HepG2 (cell line): ENCODE results near the gene TTC9. TPM values are rescaled to one million over a fixed set of nuclear protein-coding genes. Genes with fewer than 3 reads are reported as not detected.

Experiments used
- ATAC-seq: fragments of 200-7000 bp; cut with Tn5 transposase; 3 replicates; pipeline ENCODE4 v1.9.1; 2020; ENCODE audit warnings: mild to moderate bottlenecking, moderate library complexity
- BruUV-seq: library from RNA; stranded (reverse); fragments of 400-500 nt; replicated peaks from 2 replicates; lab custom pipeline; 2021; lab: Mats Ljungman, UMichigan
- CTCF ChIA-PET: fragments of 300-600 bp; formaldehyde crosslinking; extraction: SDS; loops from one replicate; lab custom pipeline; 2021; ENCODE audit warnings: low total read pairs, inconsistent platforms, low intra/inter-chr PET ratio; lab: Yijun Ruan, JAX
- POLR2A ChIA-PET: fragments of 350-600 bp; sonication (Branson Sonifier 250); formaldehyde crosslinking; loops from one replicate; lab custom pipeline; 2020; ENCODE audit warnings: antibody characterized with exemption, inconsistent platforms; lab: Yijun Ruan, JAX
- DNase-seq: peaks from one replicate; pipeline ENCODE4 v3.0.0-alpha.2; 2015; ENCODE audit warnings: low spot score
- FAIRE-seq: peaks from 3 replicates; lab custom pipeline; 2011; peaks lifted over from hg19 to GRCh38; lab: Jason Lieb, UNC
- H2AFZ ChIP-seq: one replicate; pipeline ENCODE4 v1.6.1; 2011; ENCODE audit warnings: low read length, inconsistent platforms
- H3K27ac ChIP-seq: fragments of 300-600 bp; 3 replicates; pipeline ENCODE4 v1.8.0; 2011; ENCODE audit warnings: mixed run types, mild to moderate bottlenecking, mixed read lengths, low read length, inconsistent platforms; ENCODE audit not compliant: insufficient read depth; ENCODE audit errors: extremely low read length
- H3K27me3 ChIP-seq, 2 experiments: fragments of 200-600 bp in 1 of 2; 2 replicates in 1 of 2; 3 replicates in 1 of 2; pipeline versions ENCODE4 v1.6.0 to v1.8.0; 2011; ENCODE audit warnings: low read length in 2 of 2, mild to moderate bottlenecking in 2 of 2, moderate library complexity in 2 of 2, inconsistent platforms in 1 of 2; ENCODE audit not compliant: insufficient read depth in 2 of 2, control insufficient read depth in 1 of 2
- H3K36me3 ChIP-seq, 2 experiments: fragments of 200-600 bp in 1 of 2; replicated peaks in 1 of 2; 2 replicates in 1 of 2; 3 replicates in 1 of 2; pipeline versions ENCODE4 v1.5.1 to v1.8.0; 2011; ENCODE audit warnings: low read length in 2 of 2, inconsistent platforms in 1 of 2; ENCODE audit not compliant: insufficient read depth in 2 of 2, control insufficient read depth in 1 of 2
- H3K4me1 ChIP-seq: 2 replicates; pipeline ENCODE4 v1.5.1; 2012; ENCODE audit warnings: low read length, inconsistent platforms; ENCODE audit not compliant: insufficient read depth
- H3K4me2 ChIP-seq: 2 replicates; pipeline ENCODE4 v1.6.0; 2011; ENCODE audit warnings: low read depth, low read length, inconsistent platforms
- H3K4me3 ChIP-seq, 3 experiments: fragments of 200-600 bp in 1 of 3; sonication (generic), shearing (Covaris generic) in 1 of 3; replicated peaks in 1 of 3; 2 replicates each; pipeline ENCODE4 v1.5.1; 2011 to 2016; ENCODE audit warnings: low read length in 3 of 3, inconsistent platforms in 2 of 3, low read depth in 2 of 3, mild to moderate bottlenecking in 2 of 3, control low read depth in 1 of 3, mixed read lengths in 1 of 3; ENCODE audit not compliant: insufficient read depth in 1 of 3
- H3K79me2 ChIP-seq: one replicate; pipeline ENCODE4 v1.6.1; 2011; ENCODE audit warnings: low read length, inconsistent platforms; ENCODE audit not compliant: insufficient read depth
- H3K9ac ChIP-seq: 2 replicates; pipeline ENCODE4 v1.6.0; 2011; ENCODE audit warnings: mild to moderate bottlenecking, low read depth, low read length, inconsistent platforms; ENCODE audit not compliant: insufficient read depth
- H3K9me3 ChIP-seq: 2 replicates; pipeline ENCODE4 v1.5.1; 2012; ENCODE audit warnings: mild to moderate bottlenecking, low read length
- H4K20me1 ChIP-seq: 2 replicates; pipeline ENCODE4 v1.6.0; 2011; ENCODE audit warnings: inconsistent platforms, mild to moderate bottlenecking, low read length, moderate library complexity; ENCODE audit not compliant: insufficient read depth
- ATF7 ChIP-seq, 2 experiments: fragments of 450-650 bp in 1 of 2; sonication (generic) in 1 of 2; formaldehyde crosslinking in 1 of 2; IDR thresholded peaks; 2 replicates each; pipeline versions ENCODE4 v1.4.0 to v1.6.1; 2016 to 2020; ENCODE audit warnings: antibody characterized with exemption in 1 of 2, mild to moderate bottlenecking in 1 of 2, missing genetic modification reagents in 1 of 2
- CEBPB ChIP-seq: IDR thresholded peaks from 2 replicates; pipeline ENCODE4 v1.6.1; 2011; ENCODE audit warnings: low read depth, low read length, improper control_type of control experiment, borderline replicate concordance
- CSRNP2 ChIP-seq: sonication (generic); formaldehyde crosslinking; conservative IDR thresholded peaks from 2 replicates; pipeline ENCODE4 v1.8.0; 2022; ENCODE audit warnings: low read depth, missing genetic modification reagents
- RFXANK ChIP-seq: IDR thresholded peaks from 2 replicates; pipeline ENCODE4 v1.6.1; 2016
- ZBTB26 ChIP-seq: IDR thresholded peaks from 2 replicates; pipeline ENCODE4 v1.6.1; 2016; ENCODE audit warnings: missing compliant biosample characterization, missing genetic modification reagents, borderline replicate concordance
- ZBTB38 ChIP-seq: sonication (generic); formaldehyde crosslinking; IDR thresholded peaks from 2 replicates; pipeline ENCODE4 v1.5.1; 2020; ENCODE audit warnings: mild to moderate bottlenecking, missing genetic modification reagents
- ZNF431 ChIP-seq: sonication (generic); formaldehyde crosslinking; IDR thresholded peaks from 2 replicates; pipeline ENCODE4 v1.9.0; 2022; ENCODE audit warnings: missing genetic modification reagents, low read depth, mild to moderate bottlenecking, borderline replicate concordance
- WGBS: methylation state at CpG from one replicate; pipeline ENCODE4 v1.1.6; 2017; ENCODE audit warnings: low lambda C conversion rate; 5-methylcytosine and 5-hydroxymethylcytosine counted together
- in situ Hi-C: cut with HindIII; loops from 2 replicates; pipeline ENCODE4 v1.10.0; 2017; ENCODE audit warnings: low pct_unique_long_range_greater_than_20kb; ENCODE audit not compliant: extremely low pct_ligation_motif_present
- intact Hi-C: fragments of 100-400 bp; cut with micrococcal nuclease; formaldehyde crosslinking; loops from one replicate; pipeline ENCODE4 v1.10.0; 2022; ENCODE audit not compliant: unreplicated experiment
- polyA plus RNA-seq, 8 experiments: library from polyadenylated mRNA; depleted of rRNA in 3 of 8; stranded (reverse) in 7 of 8; unstranded in 1 of 8; fragments of >200 nt; fragmentation: Illumina TruSeq in 4 of 8; extraction: Trizol in 4 of 8; gene quantifications; 2 replicates each; pipeline versions ENCODE4 v1.2.1 to v1.2.3, GENCODE V29; 2011 to 2016; ENCODE audit warnings: low read depth in 4 of 8, missing spikeins in 1 of 8, mixed read lengths in 1 of 8; ENCODE audit not compliant: insufficient read depth in 1 of 8
- total RNA-seq, 5 experiments: library from RNA; depleted of rRNA; stranded (reverse); fragments of >200 nt; fragmentation: Illumina TruSeq; extraction: Trizol; gene quantifications; 2 replicates each; pipeline ENCODE4 v1.2.3, GENCODE V29; 2016; ENCODE audit warnings: low read depth in 1 of 5

Gene TTC9
- total and polyA plus RNA-seq, 2 of the 13 experiments (the other 11 are each of a cell fraction or from before 2014, with no cell fraction given), result 0.13 to 0.30 TPM

- in situ Hi-C loops (no loop called here), intact Hi-C loops (no loop called here)
- TF ChIP-seq ZNF431 (CRISPR knock-in tag), result no peak
- TF ChIP-seq CEBPB, result peak; percentile 52; the same call in 1 of the 2 replicates
- no peak for TF ChIP-seq CSRNP2 (CRISPR knock-in tag)
- TF ChIP-seq ZBTB38, result no peak
- TF ChIP-seq RFXANK (CRISPR knock-in tag), result no peak
- no peak for TF ChIP-seq ZBTB26 (CRISPR knock-in tag)
- TF ChIP-seq ATF7 (IDR thresholded peaks at IDR 0.05), result 0 out of 2 replicates have a peak, but pooled peaks have one; percentile 18
- TF ChIP-seq ATF7 (CRISPR knock-in tag; IDR thresholded peaks at IDR 0.05), result no peak
- Histone ChIP-seq H3K79me2 (no peaks in the 10 kb centered on the region), H4K20me1 (no peaks in the 10 kb centered on the region), H3K4me1 (no peaks in the 10 kb centered on the region), H3K27me3 (no peaks in the 10 kb centered on the region), H3K4me3 (no peak overlapping the region), H3K36me3 (no peaks in the 10 kb centered on the region), H3K9me3 (no peaks in the 10 kb centered on the region), H3K4me2 (no peak overlapping the region), H3K27ac (no peak overlapping the region), H3K9ac (no peak overlapping the region), H2AFZ (no peak overlapping the region)
- ChIA-PET POLR2A (no interaction called here), CTCF (no interaction called here)
- FAIRE-seq (no peak), ATAC-seq (no peak), DNase-seq (no peak)
- no TSS peak for BruUV-seq
- WGBS, result 54% methylated on average over 9 of the region's 13 CpGs
These were observed 19.5 kb downstream of the TTC9 start for GRCh38 chr14:70660967-70661893.
